Stimulated activated effector memory CD8-positive, alpha-beta T cell treated with anti-CD3 and anti-CD28 coated beads, Interleukin-12 subunit alpha, Interleukin-12 subunit beta, amount 100 ng/mL, for 72 hours (primary cell): ENCODE results near the gene FGL2.
"Not testable (repeated sequence)": the region's sequence is repeated elsewhere in the genome, so short reads cannot be mapped to it uniquely, and the experiment has no call there.

ENCODE experiments used
- ATAC-seq: fragments of 150-1000 bp; cut with Tn5 transposase; 2 replicates; pipeline ENCODE4 v1.10.0; 2021
- DNase-seq, 2 donors: peaks; one replicate each; pipeline ENCODE4 v3.0.0; 2021 to 2022; ENCODE audit warnings: low spot score in 2 of 2
- H3K27ac Mint-ChIP-seq: one replicate; pipeline ENCODE4 v1.8.0; 2022; ENCODE audit warnings: mild to moderate bottlenecking, mixed read lengths
- H3K36me3 Mint-ChIP-seq: one replicate; pipeline ENCODE4 v1.8.0; 2022; ENCODE audit warnings: mild to moderate bottlenecking, mixed read lengths
- H3K4me1 Mint-ChIP-seq: one replicate; pipeline ENCODE4 v1.8.0; 2022; ENCODE audit warnings: mixed read lengths
- H3K4me3 Mint-ChIP-seq: one replicate; pipeline ENCODE4 v1.8.0; 2022; ENCODE audit warnings: mild to moderate bottlenecking, mixed read lengths
- H3K9me3 Mint-ChIP-seq: one replicate; pipeline ENCODE4 v1.8.0; 2022; ENCODE audit warnings: mixed read lengths

The FGL2 gene, protein sequence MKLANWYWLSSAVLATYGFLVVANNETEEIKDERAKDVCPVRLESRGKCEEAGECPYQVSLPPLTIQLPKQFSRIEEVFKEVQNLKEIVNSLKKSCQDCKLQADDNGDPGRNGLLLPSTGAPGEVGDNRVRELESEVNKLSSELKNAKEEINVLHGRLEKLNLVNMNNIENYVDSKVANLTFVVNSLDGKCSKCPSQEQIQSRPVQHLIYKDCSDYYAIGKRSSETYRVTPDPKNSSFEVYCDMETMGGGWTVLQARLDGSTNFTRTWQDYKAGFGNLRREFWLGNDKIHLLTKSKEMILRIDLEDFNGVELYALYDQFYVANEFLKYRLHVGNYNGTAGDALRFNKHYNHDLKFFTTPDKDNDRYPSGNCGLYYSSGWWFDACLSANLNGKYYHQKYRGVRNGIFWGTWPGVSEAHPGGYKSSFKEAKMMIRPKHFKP

GRCh38 chr7:77199013-77199966 is at the start of gene FGL2:
TSS of gene FGL2 (minus strand) at chr7:77199819. CDS start at chr7:77199793, 26 bp downstream.
- peak within 1 kb of the TSS; percentile 77 for H3K27ac Mint-ChIP-seq
- H3K4me3 Mint-ChIP-seq = peak within 1 kb of the TSS; percentile 78
- no peak for DNase-seq
- H3K36me3 Mint-ChIP-seq = no peaks in the 10 kb centered on the region
- no peaks in the 10 kb centered on the region for H3K9me3 Mint-ChIP-seq
- H3K4me1 Mint-ChIP-seq = peaks cover 36% of the 10 kb centered on the region
- ATAC-seq = peak; percentile 75

DNA sequence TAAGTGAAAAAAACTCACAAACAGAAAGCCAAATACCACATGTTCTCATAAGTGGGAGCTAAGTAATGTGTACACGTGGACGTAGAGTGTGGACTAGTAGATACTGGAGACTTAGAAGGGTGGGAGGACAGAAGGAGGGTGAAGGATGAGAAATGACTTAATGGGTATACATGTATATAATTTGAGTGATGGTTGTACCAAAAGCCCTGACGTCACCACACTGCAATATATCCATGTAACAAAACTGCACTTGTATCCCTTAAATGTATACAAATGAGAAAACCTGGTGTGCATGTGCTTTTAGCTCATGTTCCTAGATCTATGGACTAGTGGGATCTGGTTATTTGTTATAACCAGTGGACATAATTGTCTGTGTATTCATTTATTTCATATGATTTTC is 48.5 kb upstream of the FGL2 start:
- no peaks in the 10 kb centered on the region for H3K9me3 Mint-ChIP-seq
- H3K4me1 Mint-ChIP-seq = no peaks in the 10 kb centered on the region
- H3K27ac Mint-ChIP-seq = no peak overlapping the region
- DNase-seq (no peak), ATAC-seq (no peak)
- no peak overlapping the region for H3K4me3 Mint-ChIP-seq
- H3K36me3 Mint-ChIP-seq = no peaks in the 10 kb centered on the region

- no peak overlapping the region for H3K27ac Mint-ChIP-seq
- H3K9me3 Mint-ChIP-seq = no peaks in the 10 kb centered on the region
- no peak overlapping the region for H3K4me3 Mint-ChIP-seq
- H3K4me1 Mint-ChIP-seq = no peaks in the 10 kb centered on the region
- ATAC-seq (peak; percentile 94), DNase-seq (peak; percentile 74 to 92)
- no peaks in the 10 kb centered on the region for H3K36me3 Mint-ChIP-seq
Observed at GRCh38 chr7:77247206-77247850, 47.7 kb upstream of the FGL2 start.

- no peaks in the 10 kb centered on the region for H3K36me3 Mint-ChIP-seq
- H3K9me3 Mint-ChIP-seq = no peaks in the 10 kb centered on the region
- ATAC-seq (peak; percentile 42), DNase-seq (no peak)
- H3K4me3 Mint-ChIP-seq = no peak overlapping the region
- H3K27ac Mint-ChIP-seq = no peak overlapping the region
- H3K4me1 Mint-ChIP-seq = no peaks in the 10 kb centered on the region
Observed at GRCh38 chr7:77246026-77246640, 46.5 kb upstream of the FGL2 start.

DNA sequence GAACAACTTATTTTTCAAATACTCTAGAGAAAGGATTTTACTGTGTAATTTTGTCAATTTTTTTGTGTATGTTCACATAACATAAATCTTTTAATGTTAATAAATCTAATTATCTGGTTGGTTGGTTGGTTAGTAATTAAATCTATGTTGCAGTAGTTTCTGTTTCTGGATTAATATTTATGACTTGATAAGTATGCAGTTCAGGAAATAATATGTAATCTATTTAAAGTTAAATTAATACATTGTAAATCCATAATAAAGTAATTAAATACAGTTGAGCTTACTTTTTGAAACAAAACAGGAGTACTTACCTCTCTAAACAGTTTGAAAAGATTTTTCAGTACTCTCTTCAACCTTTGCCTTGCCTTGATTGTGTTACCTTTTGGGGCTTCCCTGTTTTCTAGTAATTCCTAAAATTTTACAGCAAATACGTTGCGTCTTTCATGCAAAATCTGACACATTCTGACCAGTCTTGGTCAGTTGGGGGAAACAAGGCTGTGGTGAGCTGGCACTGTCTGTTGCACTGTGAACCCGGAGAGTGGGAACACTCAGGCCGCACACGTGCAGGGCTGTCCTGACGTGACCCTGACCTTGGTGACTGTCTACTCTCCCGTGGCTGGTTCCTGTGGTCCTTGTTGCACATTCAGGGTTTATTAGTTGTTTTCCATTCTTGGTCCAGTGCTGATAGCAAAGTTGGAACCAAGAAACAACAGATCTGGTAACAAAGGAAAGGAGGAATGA is 45.6 kb upstream of the FGL2 start:
- DNase-seq = no peak
- Mint-ChIP-seq H3K4me3 (no peak overlapping the region), H3K36me3 (no peaks in the 10 kb centered on the region), H3K4me1 (no peaks in the 10 kb centered on the region), H3K27ac (no peak overlapping the region), H3K9me3 (no peaks in the 10 kb centered on the region)
- no peak for ATAC-seq

DNA sequence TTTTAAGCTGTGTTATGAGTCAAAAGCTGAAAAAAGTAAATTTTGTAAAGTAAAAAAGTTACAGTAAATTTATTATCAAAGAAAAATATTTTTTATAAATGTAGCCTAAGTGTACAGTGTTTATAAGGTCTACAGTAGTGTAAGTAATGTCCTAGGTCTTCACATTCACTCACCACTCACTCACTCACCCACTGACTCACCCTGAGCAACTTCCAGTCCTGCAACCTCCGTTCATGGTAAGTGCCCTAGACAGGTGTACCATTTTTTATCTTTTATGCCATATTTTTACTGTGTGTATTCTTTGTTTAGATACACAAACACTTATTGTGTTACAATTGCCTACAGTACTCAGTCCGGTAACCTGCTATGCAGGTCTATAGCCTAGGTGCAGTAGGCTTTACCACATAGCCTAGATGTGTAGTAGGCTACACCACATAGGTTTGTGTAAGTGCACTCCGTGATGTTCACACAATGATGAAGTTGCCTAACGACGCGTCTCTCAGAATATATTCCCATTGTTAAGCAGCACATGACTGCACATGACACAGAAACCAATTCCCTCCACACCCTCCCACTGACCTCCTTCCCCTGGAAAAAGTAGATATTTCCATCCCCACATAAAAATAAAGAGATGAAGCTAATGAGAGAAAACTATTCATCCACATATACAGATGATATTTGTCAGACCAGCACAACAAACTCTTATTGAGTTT is 44.8 kb upstream of the FGL2 start:
- Mint-ChIP-seq H3K36me3 (no peaks in the 10 kb centered on the region), H3K4me1 (peaks cover 3% of the 10 kb centered on the region), H3K4me3 (no peak overlapping the region), H3K27ac (no peak overlapping the region), H3K9me3 (no peaks in the 10 kb centered on the region)
- no peak for DNase-seq
- no peak for ATAC-seq

GRCh38 chr7:77242554-77242953 is 42.9 kb upstream of the FGL2 start:
- Mint-ChIP-seq H3K36me3 (no peaks in the 10 kb centered on the region), H3K4me1 (peaks cover 6% of the 10 kb centered on the region), H3K9me3 (no peaks in the 10 kb centered on the region), H3K27ac (no peak overlapping the region), H3K4me3 (no peak overlapping the region)
- ATAC-seq = no peak
- DNase-seq = no peak

DNA sequence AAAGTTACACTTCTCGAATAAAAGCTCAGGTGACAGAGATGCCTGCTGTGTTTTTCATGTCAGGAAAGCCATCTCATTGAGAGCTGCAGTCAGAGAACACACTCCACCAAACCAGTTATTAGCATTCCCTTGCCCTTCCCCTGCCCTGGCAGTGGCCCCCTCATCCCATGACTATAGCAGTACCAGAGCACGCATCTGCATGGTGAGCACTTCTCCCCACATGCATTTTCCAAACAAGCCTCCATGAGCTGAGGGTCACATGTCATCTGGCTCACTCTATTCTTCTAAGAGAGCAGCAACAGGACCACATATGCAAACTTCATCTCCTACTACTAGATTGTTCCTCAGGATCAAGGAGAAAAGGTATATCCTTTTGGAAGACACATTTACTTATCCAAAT is 42.4 kb upstream of the FGL2 start:
- no peak for ATAC-seq
- DNase-seq = no peak
- no peak overlapping the region for H3K27ac Mint-ChIP-seq
- H3K9me3 Mint-ChIP-seq = no peaks in the 10 kb centered on the region
- H3K36me3 Mint-ChIP-seq = no peaks in the 10 kb centered on the region
- H3K4me1 Mint-ChIP-seq = peaks cover 6% of the 10 kb centered on the region
- H3K4me3 Mint-ChIP-seq = no peak overlapping the region

- H3K27ac Mint-ChIP-seq = no peak overlapping the region
- DNase-seq = no peak
- ATAC-seq = no peak
- H3K4me1 Mint-ChIP-seq = peaks cover 6% of the 10 kb centered on the region
- no peaks in the 10 kb centered on the region for H3K36me3 Mint-ChIP-seq
- H3K9me3 Mint-ChIP-seq = no peaks in the 10 kb centered on the region
- no peak overlapping the region for H3K4me3 Mint-ChIP-seq
Observed at GRCh38 chr7:77239471-77239870, 39.9 kb upstream of the FGL2 start.

- ATAC-seq (no peak), DNase-seq (no peak)
- Mint-ChIP-seq H3K4me3 (no peak overlapping the region), H3K36me3 (no peaks in the 10 kb centered on the region), H3K27ac (no peak overlapping the region), H3K9me3 (no peaks in the 10 kb centered on the region), H3K4me1 (peaks cover 6% of the 10 kb centered on the region)
Observed at GRCh38 chr7:77238703-77239136, 39.1 kb upstream of the FGL2 start.

DNA sequence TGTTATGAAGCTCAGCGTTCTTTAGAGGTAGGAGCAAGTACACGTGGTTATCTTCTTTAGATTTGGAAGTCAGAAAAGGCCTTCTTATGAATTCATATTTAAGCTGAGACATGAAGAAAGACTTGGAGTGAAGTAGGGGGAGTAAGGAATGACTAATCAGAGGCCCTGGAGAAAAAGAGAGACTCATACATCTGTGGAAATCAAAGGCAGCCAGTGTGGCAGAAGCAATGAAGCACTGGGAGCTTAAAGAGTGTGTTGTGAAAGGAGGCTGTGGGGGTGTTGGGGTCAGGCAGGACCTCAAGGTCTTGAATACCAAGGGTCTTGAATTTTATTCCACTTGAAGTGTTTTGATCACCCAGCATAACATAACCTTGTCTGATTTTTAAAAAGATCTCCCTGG is 35.7 kb upstream of the FGL2 start:
- H3K4me1 Mint-ChIP-seq = peaks cover 6% of the 10 kb centered on the region
- no peak overlapping the region for H3K27ac Mint-ChIP-seq
- DNase-seq (no peak), ATAC-seq (no peak)
- peaks cover 7% of the 10 kb centered on the region for H3K9me3 Mint-ChIP-seq
- H3K36me3 Mint-ChIP-seq = no peaks in the 10 kb centered on the region
- no peak overlapping the region for H3K4me3 Mint-ChIP-seq

- no peak overlapping the region for H3K27ac Mint-ChIP-seq
- ATAC-seq (no peak), DNase-seq (no peak)
- H3K36me3 Mint-ChIP-seq = no peaks in the 10 kb centered on the region
- H3K4me3 Mint-ChIP-seq = no peak overlapping the region
- H3K4me1 Mint-ChIP-seq = no peaks in the 10 kb centered on the region
- H3K9me3 Mint-ChIP-seq = peaks cover 13% of the 10 kb centered on the region
Observed at GRCh38 chr7:77232467-77232866, 32.8 kb upstream of the FGL2 start.

DNA sequence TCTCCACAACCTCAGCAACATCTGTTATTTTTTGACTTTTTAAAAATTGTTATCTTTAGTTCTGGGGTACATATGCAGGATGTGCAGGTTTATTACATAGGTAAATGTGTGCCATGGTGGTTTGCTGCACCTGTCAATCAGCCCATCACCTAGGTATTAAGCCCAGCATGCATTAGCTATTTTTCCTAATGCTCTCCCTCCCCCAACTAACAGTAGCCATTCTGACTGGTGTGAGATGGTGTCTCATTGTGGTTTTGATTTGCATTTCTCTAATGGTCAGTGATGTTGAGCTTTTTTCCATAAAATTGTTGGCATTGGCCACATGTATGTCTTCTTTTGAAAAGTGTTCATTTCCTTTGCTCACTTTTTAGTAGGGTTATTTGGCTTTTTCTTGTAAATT is 29.2 kb upstream of the FGL2 start:
- not testable (repeated sequence) for ATAC-seq, H3K4me1 Mint-ChIP-seq, H3K4me3 Mint-ChIP-seq, H3K27ac Mint-ChIP-seq, DNase-seq, H3K36me3 Mint-ChIP-seq
- H3K9me3 Mint-ChIP-seq = peaks cover 13% of the 10 kb centered on the region

GRCh38 chr7:77226357-77226839 is 26.8 kb upstream of the FGL2 start:
- no peak overlapping the region for H3K4me3 Mint-ChIP-seq
- H3K4me1 Mint-ChIP-seq = no peaks in the 10 kb centered on the region
- no peaks in the 10 kb centered on the region for H3K36me3 Mint-ChIP-seq
- ATAC-seq = no peak
- DNase-seq = no peak
- no peak overlapping the region for H3K27ac Mint-ChIP-seq
- peaks cover 13% of the 10 kb centered on the region for H3K9me3 Mint-ChIP-seq
